ENCODE measurements around the gene NUP88.
"Not testable (repeated sequence)": the region's sequence is repeated elsewhere in the genome, so short reads cannot be mapped to it uniquely, and the experiment has no call there.

NUP88 gene

GRCh38 chr17:5419356-5419958 lies at the start of gene NUP88:
Gene NUP88 (minus strand): TSS chr17:5419662. CDS start chr17:5419650, 12 bp downstream.
- peak; percentile 98 for DNase-seq

GRCh38 chr17:5468075-5468473 lies 48.6 kb upstream of the NUP88 start:
- no peak for DNase-seq

GRCh38 chr17:5467416-5467815 lies 48.0 kb upstream of the NUP88 start:
- DNase-seq: no peak

- no peak for DNase-seq
Observed at GRCh38 chr17:5466295-5466694, 46.8 kb upstream of the NUP88 start.

- no peak for DNase-seq
Observed at GRCh38 chr17:5464717-5465507, 45.5 kb upstream of the NUP88 start.

- peak; percentile 91 for DNase-seq
Observed at GRCh38 chr17:5446786-5447185, 27.3 kb upstream of the NUP88 start.

GRCh38 chr17:5444209-5444608 lies 24.7 kb upstream of the NUP88 start:
- DNase-seq: no peak

GRCh38 chr17:5443728-5444127 lies 24.3 kb upstream of the NUP88 start:
- no peak for DNase-seq

GRCh38 chr17:5439446-5439764 lies 19.9 kb upstream of the NUP88 start:
- no peak for DNase-seq

- DNase-seq: peak; percentile 96
Observed at GRCh38 chr17:5438716-5439445, 19.4 kb upstream of the NUP88 start, which contains the start of gene C1QBP. Gene C1QBP (minus strand): TSS chr17:5439155. CDS start chr17:5439073, 82 bp downstream.

- no peak for DNase-seq
Observed at GRCh38 chr17:5437721-5438317, 18.4 kb upstream of the NUP88 start.

- peak; percentile 46 for DNase-seq
Observed at GRCh38 chr17:5435781-5436315, 16.4 kb upstream of the NUP88 start.

- DNase-seq: no peak
Observed at GRCh38 chr17:5434984-5435383, 15.5 kb upstream of the NUP88 start.

GRCh38 chr17:5431949-5432556 lies 12.6 kb upstream of the NUP88 start:
- DNase-seq: no peak

- DNase-seq: not testable (repeated sequence)
Observed at GRCh38 chr17:5431234-5431633, 11.8 kb upstream of the NUP88 start.

GRCh38 chr17:5430413-5430999 lies 11.0 kb upstream of the NUP88 start:
- no peak for DNase-seq

- DNase-seq: no peak
Observed at GRCh38 chr17:5429191-5429887, 9.9 kb upstream of the NUP88 start.

GRCh38 chr17:5425826-5426225 lies 6.4 kb upstream of the NUP88 start:
- DNase-seq: no peak

GRCh38 chr17:5424909-5425308 lies 5.4 kb upstream of the NUP88 start:
- no peak for DNase-seq

GRCh38 chr17:5422505-5422904 lies 3.0 kb upstream of the NUP88 start:
- no peak for DNase-seq

- peak; percentile 97 for DNase-seq
Observed at GRCh38 chr17:5419959-5420653, 644 bp upstream of the NUP88 start, which contains the start of gene RPAIN. Gene RPAIN (plus strand): TSS chr17:5420182. CDS start chr17:5420211, 29 bp downstream.
